Esophagus squamous epithelium (tissue), 5 donors: ENCODE measurements around the gene OAF. TPM values are rescaled to one million over a fixed set of nuclear protein-coding genes. Genes with fewer than 3 reads are reported as not detected.

Experiments used
- DNase-seq: peaks from one replicate; lab custom pipeline; 2025; lab: John Stamatoyannopoulos, UW
- H3K27ac ChIP-seq, 4 donors: fragments of 200-600 bp; sonication (generic); one replicate each; pipeline ENCODE4 v1.5.1; 2016 to 2019; ENCODE audit warnings: mild to moderate bottlenecking in 1 of 4
- H3K27me3 ChIP-seq, 4 donors: fragments of 200-600 bp; sonication (generic); 1 replicate in 3 of 4; 2 replicates in 1 of 4; pipeline versions ENCODE4 v1.5.1 to v1.6.0; 2017 to 2021; ENCODE audit warnings: antibody characterized with exemption in 1 of 4
- H3K36me3 ChIP-seq, 3 donors: fragments of 200-600 bp; sonication (generic); one replicate each; pipeline ENCODE4 v1.5.1; 2016 to 2019
- H3K4me1 ChIP-seq, 3 donors: fragments of 200-600 bp; sonication (generic); one replicate each; pipeline ENCODE4 v1.5.1; 2017 to 2019
- H3K4me3 ChIP-seq, 4 donors: fragments of 200-600 bp; sonication (generic); 1 replicate in 3 of 4; 2 replicates in 1 of 4; pipeline ENCODE4 v1.5.1; 2016 to 2019; ENCODE audit warnings: mild to moderate bottlenecking in 2 of 4, moderate library complexity in 1 of 4
- H3K9me3 ChIP-seq, 3 donors: fragments of 200-600 bp; sonication (generic); one replicate each; pipeline ENCODE4 v1.5.1; 2016 to 2019
- POLR2A ChIP-seq, 4 donors: fragments of 450-650 bp; IDR thresholded peaks; one replicate each; pipeline ENCODE4 v1.6.1; 2017; ENCODE audit warnings: antibody characterized with exemption in 4 of 4, mild to moderate bottlenecking in 4 of 4, moderate library complexity in 3 of 4
- WGBS, 2 donors: methylation state at CpG; one replicate each; pipeline ENCODE4 v1.1.5; 2018; 5-methylcytosine and 5-hydroxymethylcytosine counted together
- intact Hi-C: fragments of 100-400 bp; cut with DNase I; formaldehyde crosslinking; loops from one replicate; pipeline ENCODE4 v1.15.0; 2022
- total RNA-seq, 4 donors: library from RNA; depleted of rRNA; stranded (reverse); fragments of >200 nt; gene quantifications; one replicate each; pipeline ENCODE4 v1.1.0, GENCODE V29; 2016
- TF ChIP-seq, protein P1 (sequence below), 6 experiments: fragments of 450-650 bp in 4 of 6; fragments of 200-600 bp in 2 of 6; sonication (generic) in 2 of 6; IDR thresholded peaks; one replicate each; pipeline ENCODE4 v1.5.1; 2016 to 2019; ENCODE audit warnings: antibody characterized with exemption in 6 of 6, mild to moderate bottlenecking in 4 of 6, moderate library complexity in 4 of 6
- donor health status: DM: yes; HTN: yes; CAD: no.

OAF gene
- total RNA-seq, 4 donors from 2014 or later: 7.4 to 49.0 (median 14.3) TPM

DNA sequence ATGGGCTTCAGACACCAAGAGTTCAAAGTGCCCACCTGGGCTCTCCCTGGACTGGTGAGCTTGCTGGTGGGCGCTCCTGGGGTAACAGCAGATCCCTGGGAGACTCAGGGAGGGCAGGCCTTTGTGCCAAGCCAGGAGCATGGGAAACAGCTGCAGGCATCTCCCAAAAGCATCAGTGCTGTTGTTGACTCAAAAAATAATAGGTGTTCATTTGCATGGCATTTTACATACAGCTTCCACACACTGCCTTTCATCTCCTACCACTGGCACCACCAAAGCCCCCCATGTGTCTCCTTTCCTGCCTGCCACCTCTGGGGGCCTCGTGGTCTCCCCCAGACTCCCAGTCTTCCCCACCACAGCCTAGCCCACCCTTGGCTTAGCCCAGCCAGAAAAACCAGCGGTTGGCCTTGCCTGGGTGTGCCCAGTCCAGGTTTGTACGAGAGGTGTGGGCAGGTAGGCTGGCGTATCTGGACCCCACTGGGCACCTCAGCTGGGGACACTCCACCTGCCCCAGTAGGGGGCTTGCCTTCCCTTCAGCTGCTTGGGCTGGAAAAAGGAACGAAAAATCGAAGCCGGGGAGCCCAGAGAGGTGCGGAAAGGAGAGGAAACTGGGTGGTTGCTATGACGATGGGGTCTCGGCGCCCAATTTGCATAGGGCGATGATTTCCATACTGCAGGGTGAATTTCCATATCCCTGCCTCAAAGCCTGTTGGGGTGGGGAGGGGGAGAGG lies 44.1 kb downstream of the OAF start:
- 31 to 34% methylated on average over 6 to 12 of the region's 13 CpGs for WGBS, 2 donors
- no peak for DNase-seq
- H3K27me3 ChIP-seq: peaks cover 0 to 64% (median 0%) of the 10 kb centered on the region in 4 donors
- no peak overlapping the region for H3K4me3 ChIP-seq
- peaks cover 0 to 7% (median 0%) of the 10 kb centered on the region in 3 donors for H3K4me1 ChIP-seq
- H3K27ac ChIP-seq: no peak overlapping the region
- H3K9me3 ChIP-seq: no peaks in the 10 kb centered on the region
- H3K36me3 ChIP-seq: no peaks in the 10 kb centered on the region
- no peak for TF ChIP-seq POLR2A (IDR thresholded peaks at IDR 0.05)
- TF ChIP-seq, protein P1, sequence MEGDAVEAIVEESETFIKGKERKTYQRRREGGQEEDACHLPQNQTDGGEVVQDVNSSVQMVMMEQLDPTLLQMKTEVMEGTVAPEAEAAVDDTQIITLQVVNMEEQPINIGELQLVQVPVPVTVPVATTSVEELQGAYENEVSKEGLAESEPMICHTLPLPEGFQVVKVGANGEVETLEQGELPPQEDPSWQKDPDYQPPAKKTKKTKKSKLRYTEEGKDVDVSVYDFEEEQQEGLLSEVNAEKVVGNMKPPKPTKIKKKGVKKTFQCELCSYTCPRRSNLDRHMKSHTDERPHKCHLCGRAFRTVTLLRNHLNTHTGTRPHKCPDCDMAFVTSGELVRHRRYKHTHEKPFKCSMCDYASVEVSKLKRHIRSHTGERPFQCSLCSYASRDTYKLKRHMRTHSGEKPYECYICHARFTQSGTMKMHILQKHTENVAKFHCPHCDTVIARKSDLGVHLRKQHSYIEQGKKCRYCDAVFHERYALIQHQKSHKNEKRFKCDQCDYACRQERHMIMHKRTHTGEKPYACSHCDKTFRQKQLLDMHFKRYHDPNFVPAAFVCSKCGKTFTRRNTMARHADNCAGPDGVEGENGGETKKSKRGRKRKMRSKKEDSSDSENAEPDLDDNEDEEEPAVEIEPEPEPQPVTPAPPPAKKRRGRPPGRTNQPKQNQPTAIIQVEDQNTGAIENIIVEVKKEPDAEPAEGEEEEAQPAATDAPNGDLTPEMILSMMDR (IDR thresholded peaks at IDR 0.05): no peak
- intact Hi-C loops: no loop called here

DNA sequence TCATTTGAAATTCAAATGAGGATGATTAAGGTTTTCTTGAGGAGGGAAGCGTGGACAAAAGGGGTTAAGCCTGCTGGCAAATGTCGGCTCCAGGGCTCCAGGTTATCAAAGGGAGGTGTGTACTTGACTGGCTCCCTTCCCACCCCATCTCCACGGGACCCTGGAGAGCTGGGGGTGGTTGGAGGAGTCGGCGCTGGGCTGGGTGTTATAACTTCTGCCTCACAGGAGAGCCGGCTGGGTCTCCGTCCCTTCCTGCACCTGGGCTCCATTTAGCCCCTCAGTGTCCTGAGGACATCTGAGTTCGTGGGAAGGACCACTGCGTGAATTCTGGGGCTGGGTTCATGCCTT lies 44.7 kb downstream of the OAF start:
- 5 to 27% methylated on average over 4 of the region's 9 CpGs for WGBS, 2 donors
- Histone ChIP-seq H3K9me3 (no peaks in the 10 kb centered on the region), H3K27me3 (peaks cover 0 to 64% (median 0%) of the 10 kb centered on the region in 4 donors)

DNA sequence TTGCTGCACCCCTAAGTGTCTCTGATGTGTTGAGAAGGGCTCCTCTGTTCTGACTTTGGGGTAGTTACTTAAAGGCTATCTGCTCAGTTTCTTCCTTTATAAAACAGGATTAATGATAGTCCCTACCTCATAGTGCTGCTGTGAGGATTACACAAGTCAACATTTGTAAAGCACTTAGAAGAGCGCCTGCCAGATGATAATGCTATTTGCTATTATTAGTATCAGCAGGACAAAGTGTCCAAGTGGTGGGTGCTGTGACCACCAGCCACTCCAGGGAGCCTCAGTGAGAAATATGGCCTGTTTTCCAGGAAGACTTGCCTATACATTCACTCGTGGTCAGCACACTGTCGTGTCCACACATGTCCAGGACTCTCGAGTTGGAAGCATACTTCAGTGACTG lies 45.3 kb downstream of the OAF start:
- TF ChIP-seq POLR2A (IDR thresholded peaks at IDR 0.05): no peak
- TF ChIP-seq, protein P1 (IDR thresholded peaks at IDR 0.05): no peak
- Histone ChIP-seq H3K9me3 (no peaks in the 10 kb centered on the region), H3K36me3 (no peaks in the 10 kb centered on the region), H3K4me1 (peaks cover 0 to 19% (median 4%) of the 10 kb centered on the region in 3 donors), H3K27me3 (peaks cover 0 to 64% (median 0%) of the 10 kb centered on the region in 4 donors), H3K4me3 (no peak overlapping the region), H3K27ac (no peak overlapping the region)
- 30 to 67% methylated on average over 2 to 4 of the region's 4 CpGs for WGBS, 2 donors
- intact Hi-C loops: no loop called here
- no peak for DNase-seq

More for the DNA sequence above, 44.7 kb downstream of the OAF start:
- H3K4me1 ChIP-seq: peaks cover 0 to 12% (median 4%) of the 10 kb centered on the region in 3 donors
- no peak for DNase-seq
- no peak overlapping the region for H3K27ac ChIP-seq
- no peak overlapping the region for H3K4me3 ChIP-seq
- intact Hi-C loops: no loop called here
- H3K36me3 ChIP-seq: no peaks in the 10 kb centered on the region
- TF ChIP-seq POLR2A (IDR thresholded peaks at IDR 0.05): no peak
- TF ChIP-seq, protein P1 (IDR thresholded peaks at IDR 0.05): no peak

DNA sequence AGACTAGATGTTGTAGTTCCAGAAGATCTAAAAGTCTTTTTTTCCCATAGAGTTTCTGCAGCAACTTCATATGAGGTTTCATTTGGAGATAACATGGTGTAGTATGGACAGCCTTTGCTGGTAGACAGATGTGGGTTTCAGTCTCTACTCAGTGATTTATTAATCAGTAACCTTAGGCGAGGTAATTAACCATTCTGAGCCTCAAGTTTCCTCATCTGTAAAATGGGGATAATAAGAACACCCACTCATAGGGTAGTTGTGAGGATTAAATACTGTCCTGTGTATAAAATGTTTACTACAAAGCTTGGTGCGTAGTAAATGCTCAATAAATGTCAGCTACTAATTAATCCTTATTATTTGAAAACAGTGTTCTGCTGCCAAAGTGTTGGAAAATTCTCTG lies 45.9 kb downstream of the OAF start:
- intact Hi-C loops: no loop called here
- TF ChIP-seq, protein P1 (IDR thresholded peaks at IDR 0.05): no peak
- TF ChIP-seq POLR2A (IDR thresholded peaks at IDR 0.05): no peak
- Histone ChIP-seq H3K27me3 (peaks cover 0 to 59% (median 0%) of the 10 kb centered on the region in 4 donors), H3K27ac (no peak overlapping the region), H3K9me3 (no peaks in the 10 kb centered on the region), H3K4me1 (peaks cover 0 to 22% (median 4%) of the 10 kb centered on the region in 3 donors), H3K4me3 (no peak overlapping the region), H3K36me3 (no peaks in the 10 kb centered on the region)
- DNase-seq: no peak
- WGBS, 2 donors: 76 to 87% methylated on average over 2 of the region's 2 CpGs

DNA sequence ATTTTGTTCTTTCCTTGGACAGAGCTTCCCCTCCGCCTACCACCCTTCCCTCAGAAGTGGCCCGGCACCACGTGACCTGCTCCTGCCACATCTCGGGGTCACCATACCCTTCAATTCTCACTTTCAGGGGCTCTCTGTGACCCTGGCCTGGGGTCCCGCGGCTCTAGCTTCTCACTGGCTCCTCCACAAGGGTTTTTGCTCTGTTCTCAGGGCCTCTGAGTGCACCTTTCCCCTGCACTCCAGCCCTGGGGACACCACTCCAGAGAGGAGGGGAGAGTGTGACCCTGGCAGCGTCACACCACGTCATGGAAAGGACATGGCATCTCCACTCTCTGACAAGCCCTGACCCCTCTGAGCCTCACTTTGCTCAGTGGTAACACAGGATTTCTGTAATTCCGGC lies 46.5 kb downstream of the OAF start:
- Histone ChIP-seq H3K4me1 (peaks cover 0 to 22% (median 4%) of the 10 kb centered on the region in 3 donors), H3K4me3 (no peak overlapping the region), H3K27ac (no peak overlapping the region), H3K9me3 (no peaks in the 10 kb centered on the region), H3K36me3 (no peaks in the 10 kb centered on the region), H3K27me3 (peaks cover 0 to 57% (median 0%) of the 10 kb centered on the region in 4 donors)
- intact Hi-C loops: no loop called here
- WGBS, 2 donors: 83 to 90% methylated on average over 6 to 7 of the region's 9 CpGs
- TF ChIP-seq, protein P1 (IDR thresholded peaks at IDR 0.05): no peak
- TF ChIP-seq POLR2A (IDR thresholded peaks at IDR 0.05): no peak
- DNase-seq: no peak
